HAP-1 (cell line): ENCODE measurements around the gene TBX18.

Experiments
- DNase-seq, 2 experiments: peaks; one replicate each; pipeline ENCODE4 v3.0.0-alpha.2; 2016 to 2020; ENCODE audit warnings: low spot score in 2 of 2
- H3K27me3 ChIP-seq: fragments of 250-450 bp; sonication (Bioruptor Pico); 2 replicates; pipeline ENCODE4 v1.5.1; 2020; ENCODE audit warnings: low read depth, mild to moderate bottlenecking, moderate library complexity
- H3K36me3 ChIP-seq: fragments of 250-450 bp; sonication (Bioruptor Pico); replicated peaks from 2 replicates; pipeline ENCODE4 v1.5.1; 2020; ENCODE audit warnings: mild to moderate bottlenecking
- H3K4me1 ChIP-seq: fragments of 250-450 bp; sonication (Bioruptor Pico); 2 replicates; pipeline ENCODE4 v1.5.1; 2020; ENCODE audit warnings: mild to moderate bottlenecking
- H3K4me3 ChIP-seq: fragments of 250-450 bp; sonication (Bioruptor Pico); 2 replicates; pipeline ENCODE4 v1.5.1; 2020; ENCODE audit warnings: mild to moderate bottlenecking, moderate library complexity
- H3K9me3 ChIP-seq: fragments of 250-450 bp; sonication (Bioruptor Pico); 2 replicates; pipeline ENCODE4 v1.5.1; 2020; ENCODE audit warnings: mild to moderate bottlenecking, moderate library complexity
- in situ Hi-C: fragments of 300-500 bp; cut with MboI; formaldehyde crosslinking; loops from 3 replicates; pipeline ENCODE4 v1.14.3; 2020; ENCODE audit warnings: low sequenced_read_pairs, inconsistent platforms, mixed read lengths

TBX18 gene

DNA sequence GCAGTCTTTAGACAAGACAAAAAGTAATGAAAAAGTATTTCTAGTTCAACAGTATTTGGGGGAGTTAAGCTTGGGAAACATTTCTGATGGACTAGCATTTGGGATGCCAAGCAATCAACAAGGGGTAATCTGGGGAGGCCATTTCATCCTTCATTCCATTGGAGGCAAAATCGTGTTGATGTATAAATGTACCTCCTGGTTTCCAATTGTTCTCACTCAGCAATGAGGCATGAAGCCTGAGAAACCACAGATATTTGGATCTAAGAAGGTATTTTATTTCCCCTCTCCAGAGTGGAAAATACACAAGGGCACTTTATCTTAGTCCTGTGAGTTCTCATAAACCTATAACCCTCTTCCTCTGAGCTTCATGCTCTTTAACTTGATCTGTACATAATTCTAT lies 68.2 kb downstream of the TBX18 start:
- in situ Hi-C loops = no loop called here
- Histone ChIP-seq H3K36me3 (no peaks in the 10 kb centered on the region), H3K9me3 (no peaks in the 10 kb centered on the region), H3K4me3 (no peak overlapping the region), H3K27me3 (no peaks in the 10 kb centered on the region), H3K4me1 (no peaks in the 10 kb centered on the region)
- no peak for DNase-seq

GRCh38 chr6:84691978-84692623 lies 72.3 kb downstream of the TBX18 start:
- Histone ChIP-seq H3K36me3 (no peaks in the 10 kb centered on the region), H3K27me3 (no peaks in the 10 kb centered on the region), H3K4me3 (no peak overlapping the region), H3K9me3 (no peaks in the 10 kb centered on the region), H3K4me1 (no peaks in the 10 kb centered on the region)
- no peak for DNase-seq
- in situ Hi-C loops = no loop called here

- no peak overlapping the region for H3K4me3 ChIP-seq
- DNase-seq = no peak
- no peaks in the 10 kb centered on the region for H3K9me3 ChIP-seq
- in situ Hi-C loops = no loop called here
- no peaks in the 10 kb centered on the region for H3K36me3 ChIP-seq
- no peaks in the 10 kb centered on the region for H3K4me1 ChIP-seq
- H3K27me3 ChIP-seq = no peaks in the 10 kb centered on the region
Observed at GRCh38 chr6:84688141-84688873, 76.1 kb downstream of the TBX18 start.

- DNase-seq = no peak
- Histone ChIP-seq H3K4me3 (no peak overlapping the region), H3K9me3 (no peaks in the 10 kb centered on the region), H3K36me3 (no peaks in the 10 kb centered on the region), H3K27me3 (no peaks in the 10 kb centered on the region), H3K4me1 (no peaks in the 10 kb centered on the region)
- in situ Hi-C loops = no loop called here
Observed at GRCh38 chr6:84687431-84687830, 77.0 kb downstream of the TBX18 start.

DNA sequence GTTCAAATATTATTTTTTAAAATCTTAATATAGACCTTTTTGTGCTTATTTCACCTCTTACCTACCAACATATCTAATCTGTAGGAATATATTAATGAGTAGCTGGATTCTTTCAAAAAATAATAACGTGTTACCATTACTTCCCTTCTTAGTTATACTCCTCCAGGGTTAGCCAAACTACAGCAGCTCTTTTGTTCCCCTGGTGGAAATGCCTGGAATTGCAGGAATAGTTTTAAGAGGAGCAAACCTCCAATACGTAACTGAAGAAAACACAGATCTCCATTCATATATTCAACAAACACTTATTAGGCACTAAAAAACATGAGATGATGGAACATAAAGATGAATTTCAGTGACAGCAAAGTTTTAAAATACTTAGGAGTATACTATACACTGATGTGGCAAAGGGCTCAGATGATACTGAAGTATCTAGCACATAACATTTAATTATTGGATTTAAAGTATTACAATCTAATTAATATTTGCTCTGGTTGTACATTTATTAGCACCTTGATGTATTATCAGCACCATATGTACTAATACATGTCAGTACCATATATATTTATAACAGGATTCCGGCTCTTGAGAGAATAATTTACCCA lies 78.3 kb downstream of the TBX18 start:
- peak in 1 of 2 experiments; percentile 18 for DNase-seq

GRCh38 chr6:84681693-84682326 lies 82.6 kb downstream of the TBX18 start:
- no peaks in the 10 kb centered on the region for H3K27me3 ChIP-seq
- H3K9me3 ChIP-seq = no peaks in the 10 kb centered on the region
- no peak overlapping the region for H3K4me3 ChIP-seq
- no peaks in the 10 kb centered on the region for H3K36me3 ChIP-seq
- in situ Hi-C loops = no loop called here
- no peak for DNase-seq
- no peaks in the 10 kb centered on the region for H3K4me1 ChIP-seq

More for the DNA sequence above, 78.3 kb downstream of the TBX18 start:
- H3K4me3 ChIP-seq = no peak overlapping the region
- in situ Hi-C loops = no loop called here
- no peaks in the 10 kb centered on the region for H3K36me3 ChIP-seq
- no peaks in the 10 kb centered on the region for H3K27me3 ChIP-seq
- no peaks in the 10 kb centered on the region for H3K4me1 ChIP-seq
- no peaks in the 10 kb centered on the region for H3K9me3 ChIP-seq

DNA sequence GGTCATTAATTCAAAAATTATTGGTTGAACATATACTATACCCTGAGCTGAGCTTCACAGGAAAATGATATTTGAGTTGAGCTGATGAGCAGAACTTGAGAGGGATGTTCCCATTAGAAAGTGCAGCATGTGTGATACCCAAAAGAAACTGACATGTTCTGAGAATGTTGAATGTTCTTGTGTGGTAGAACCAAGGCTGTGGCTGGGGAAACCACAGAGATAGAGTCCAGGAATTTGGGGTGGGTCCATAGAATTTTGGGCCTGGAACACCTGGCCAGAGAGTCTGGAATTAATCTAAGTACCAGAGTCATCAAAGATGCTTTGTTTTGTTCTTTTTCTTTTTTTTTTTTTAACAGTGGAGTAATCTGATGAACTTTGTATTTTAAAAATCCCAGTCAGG lies 88.7 kb downstream of the TBX18 start:
- H3K9me3 ChIP-seq = no peaks in the 10 kb centered on the region
- no peaks in the 10 kb centered on the region for H3K36me3 ChIP-seq
- H3K4me3 ChIP-seq = no peak overlapping the region
- no peaks in the 10 kb centered on the region for H3K4me1 ChIP-seq
- no peak for DNase-seq
- in situ Hi-C loops = no loop called here
- H3K27me3 ChIP-seq = no peaks in the 10 kb centered on the region

- Histone ChIP-seq H3K4me3 (no peak overlapping the region), H3K4me1 (no peaks in the 10 kb centered on the region), H3K9me3 (no peaks in the 10 kb centered on the region), H3K27me3 (no peaks in the 10 kb centered on the region), H3K36me3 (no peaks in the 10 kb centered on the region)
- no peak for DNase-seq
- in situ Hi-C loops = no loop called here
Observed at GRCh38 chr6:84674395-84674794, 90.0 kb downstream of the TBX18 start.

DNA sequence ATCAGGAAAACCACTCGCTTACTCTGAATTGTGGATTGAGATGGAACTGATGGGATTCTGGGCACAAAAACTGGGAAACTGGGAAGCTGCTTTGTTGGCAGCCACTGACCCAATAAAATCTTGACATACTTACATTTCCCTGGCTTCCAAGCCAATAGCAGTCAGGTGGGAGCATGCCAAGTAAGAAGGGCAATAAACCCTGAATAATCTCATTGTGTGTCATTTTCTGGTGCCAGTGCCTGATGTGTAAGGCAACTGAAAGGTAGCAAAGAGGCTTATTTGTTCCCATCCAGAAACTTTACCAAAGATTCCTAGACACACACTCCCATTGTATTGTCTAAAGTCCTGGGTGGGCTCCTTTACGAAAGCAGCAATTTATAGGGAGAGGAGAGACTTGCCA lies 93.2 kb downstream of the TBX18 start:
- H3K4me1 ChIP-seq = no peaks in the 10 kb centered on the region
- no peaks in the 10 kb centered on the region for H3K9me3 ChIP-seq
- in situ Hi-C loops = no loop called here
- H3K4me3 ChIP-seq = no peak overlapping the region
- H3K36me3 ChIP-seq = no peaks in the 10 kb centered on the region
- DNase-seq = no peak
- H3K27me3 ChIP-seq = no peaks in the 10 kb centered on the region

GRCh38 chr6:84669945-84670344 lies 94.5 kb downstream of the TBX18 start:
- no peak overlapping the region for H3K4me3 ChIP-seq
- H3K4me1 ChIP-seq = no peaks in the 10 kb centered on the region
- in situ Hi-C loops = no loop called here
- no peaks in the 10 kb centered on the region for H3K9me3 ChIP-seq
- no peaks in the 10 kb centered on the region for H3K27me3 ChIP-seq
- DNase-seq = no peak
- H3K36me3 ChIP-seq = no peaks in the 10 kb centered on the region

DNA sequence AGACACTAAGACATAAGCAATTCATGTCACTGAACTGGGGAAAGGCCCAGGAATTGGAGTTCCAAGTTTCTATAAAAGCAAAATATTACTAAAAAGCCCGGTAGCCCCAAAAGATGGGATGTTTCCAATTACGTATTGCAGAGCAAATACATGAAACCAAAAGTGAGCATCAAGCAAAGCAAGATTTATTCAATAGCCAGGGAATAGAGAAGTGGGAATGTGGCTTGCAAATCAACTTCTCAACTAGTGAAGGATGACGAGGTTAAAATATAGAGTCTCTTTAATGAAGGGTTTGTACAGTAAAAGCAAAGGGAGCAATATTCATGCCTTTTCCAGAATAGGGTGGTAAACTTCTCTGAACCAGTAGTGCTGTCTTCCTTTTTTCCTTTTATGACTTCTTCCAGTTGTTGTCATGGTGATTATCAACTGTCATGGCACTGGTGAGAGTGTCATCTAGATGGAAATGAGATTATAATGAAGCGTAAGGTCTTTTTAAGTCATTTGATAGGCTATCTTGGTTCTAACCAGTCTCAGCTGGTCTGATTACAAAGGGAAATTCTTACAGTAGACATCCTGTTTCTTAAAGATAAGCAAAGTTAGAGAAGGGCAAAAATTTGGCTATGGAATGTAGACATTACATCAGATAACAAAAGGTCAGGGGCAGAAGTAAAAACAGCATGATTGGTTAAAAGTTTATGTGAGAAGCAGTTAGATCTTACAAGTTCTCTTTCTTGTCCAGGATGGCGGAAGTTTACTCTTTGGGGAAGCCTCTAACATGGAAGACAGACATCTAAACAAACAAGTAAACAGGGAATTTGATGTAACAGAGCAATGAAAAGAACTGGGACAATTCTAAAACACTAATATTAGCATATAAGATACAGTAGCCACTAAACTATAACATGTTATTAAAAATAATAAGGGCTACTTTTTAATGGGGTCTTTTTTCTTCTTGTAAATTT lies 96.9 kb downstream of the TBX18 start:
- H3K4me1 ChIP-seq = no peaks in the 10 kb centered on the region
- H3K4me3 ChIP-seq = no peak overlapping the region
- H3K27me3 ChIP-seq = no peaks in the 10 kb centered on the region
- DNase-seq = no peak
- in situ Hi-C loops = no loop called here
- H3K9me3 ChIP-seq = no peaks in the 10 kb centered on the region
- no peaks in the 10 kb centered on the region for H3K36me3 ChIP-seq

- no peaks in the 10 kb centered on the region for H3K36me3 ChIP-seq
- no peak overlapping the region for H3K4me3 ChIP-seq
- no peak for DNase-seq
- no peaks in the 10 kb centered on the region for H3K27me3 ChIP-seq
- in situ Hi-C loops = no loop called here
- H3K9me3 ChIP-seq = no peaks in the 10 kb centered on the region
- H3K4me1 ChIP-seq = no peaks in the 10 kb centered on the region
Observed at GRCh38 chr6:84665401-84665800, 99.0 kb downstream of the TBX18 start.

GRCh38 chr6:84663866-84664265 lies 100.5 kb downstream of the TBX18 start:
- Histone ChIP-seq H3K4me1 (no peaks in the 10 kb centered on the region), H3K4me3 (no peak overlapping the region), H3K36me3 (no peaks in the 10 kb centered on the region), H3K9me3 (no peaks in the 10 kb centered on the region), H3K27me3 (no peaks in the 10 kb centered on the region)
- DNase-seq = no peak
- in situ Hi-C loops = no loop called here
